HCT116 (cell line): ENCODE data around the gene LHCGR. TPM values are rescaled to one million over a fixed set of nuclear protein-coding genes. Genes with fewer than 3 reads are reported as not detected.

Experiments used
- ATAC-seq: fragments of 200-7000 bp; cut with Tn5 transposase; 2 replicates; pipeline ENCODE4 v1.9.1; 2020; ENCODE audit warnings: mild to moderate bottlenecking, moderate library complexity
- BruUV-seq: library from RNA; stranded (reverse); fragments of 400-500 nt; replicated peaks from 2 replicates; lab custom pipeline; 2021; lab: Mats Ljungman, UMichigan
- CTCF ChIA-PET: fragments of 300-600 bp; sonication (Branson Sonifier 250); formaldehyde crosslinking; loops from one replicate; lab custom pipeline; 2021; ENCODE audit warnings: antibody characterized with exemption; lab: Charles Lee
- POLR2A ChIA-PET: fragments of 300-600, 350-600 bp; sonication (Branson Sonifier 250); formaldehyde crosslinking; loops from one replicate; lab custom pipeline; 2021; ENCODE audit warnings: antibody characterized with exemption; lab: Charles Lee
- RAD21 ChIA-PET, 2 experiments: fragments of 300-600 bp; sonication (Branson Sonifier 250); formaldehyde crosslinking; loops; one replicate each; lab custom pipeline; 2023; ENCODE audit warnings: low total read pairs in 2 of 2; ENCODE audit not compliant: uncharacterized antibody in 2 of 2, unreplicated experiment in 2 of 2, low non-redundant PET in 1 of 2; lab: Charles Lee
- DNase-seq: peaks from one replicate; pipeline ENCODE4 v3.0.0-alpha.2; 2010; ENCODE audit warnings: low read depth, low spot score
- H2AFZ ChIP-seq: fragments of 200-600 bp; shearing (Covaris generic), sonication (generic); 2 replicates; pipeline ENCODE4 v1.6.1; 2017; ENCODE audit warnings: low read depth, mixed run types, mixed read lengths, antibody characterized with exemption, low read length; ENCODE audit not compliant: poor library complexity, severe bottlenecking
- H3K27ac ChIP-seq: 2 replicates; pipeline ENCODE4 v1.5.1; 2012; ENCODE audit warnings: low read depth, low read length
- H3K27me3 ChIP-seq: fragments of 200-600 bp; sonication (generic); 2 replicates; pipeline ENCODE4 v1.6.1; 2016; ENCODE audit warnings: mixed run types, low read length, mixed read lengths; ENCODE audit not compliant: insufficient read depth
- H3K36me3 ChIP-seq, 2 experiments: fragments of 200-500 bp in 1 of 2; fragments of 200-600 bp in 1 of 2; sonication (Bioruptor generic) in 1 of 2; sonication (generic) in 1 of 2; 2 replicates each; pipeline versions ENCODE4 v1.5.1 to v1.6.1; 2014 to 2016; ENCODE audit warnings: low read length in 2 of 2, inconsistent platforms in 1 of 2, mixed read lengths in 1 of 2, mixed run types in 1 of 2; ENCODE audit not compliant: insufficient read depth in 2 of 2, control insufficient read depth in 1 of 2
- H3K4me1 ChIP-seq, 2 experiments: fragments of 200-600 bp in 1 of 2; sonication (generic) in 1 of 2; 2 replicates each; pipeline versions ENCODE4 v1.5.1 to v1.6.1; 2012 to 2017; ENCODE audit warnings: low read length in 2 of 2, inconsistent platforms in 1 of 2, mild to moderate bottlenecking in 1 of 2, mixed read lengths in 1 of 2, mixed run types in 1 of 2, moderate library complexity in 1 of 2; ENCODE audit not compliant: insufficient read depth in 2 of 2, control insufficient read depth in 1 of 2
- H3K4me2 ChIP-seq: fragments of 200-600 bp; sonication (generic); 2 replicates; pipeline ENCODE4 v1.6.1; 2017; ENCODE audit warnings: mixed run types, low read length, mixed read lengths
- H3K4me3 ChIP-seq, 2 experiments: fragments of 200-600 bp in 1 of 2; sonication (generic) in 1 of 2; replicated peaks in 1 of 2; 2 replicates each; pipeline ENCODE4 v1.5.1; 2011 to 2016; ENCODE audit warnings: low read length in 2 of 2, control low read depth in 1 of 2, low read depth in 1 of 2, mild to moderate bottlenecking in 1 of 2, mixed read lengths in 1 of 2, mixed run types in 1 of 2
- H3K79me2 ChIP-seq: fragments of 200-600 bp; sonication (generic); 2 replicates; pipeline ENCODE4 v1.6.1; 2017; ENCODE audit warnings: mild to moderate bottlenecking, mixed run types, low read length, moderate library complexity, mixed read lengths; ENCODE audit not compliant: insufficient read depth
- H3K9ac ChIP-seq: fragments of 200-600 bp; sonication (generic); 2 replicates; pipeline ENCODE4 v1.6.1; 2016; ENCODE audit warnings: low read length, mixed read lengths
- H3K9me2 ChIP-seq: fragments of 200-600 bp; sonication (generic), shearing (Covaris generic); 2 replicates; pipeline ENCODE4 v1.6.1; 2017; ENCODE audit warnings: mixed run types, mild to moderate bottlenecking, moderate library complexity; ENCODE audit not compliant: insufficient read depth
- H3K9me3 ChIP-seq, 2 experiments: fragments of 200-500 bp in 1 of 2; fragments of 200-600 bp in 1 of 2; sonication (Bioruptor generic) in 1 of 2; sonication (generic) in 1 of 2; 2 replicates each; pipeline ENCODE4 v1.6.1; 2014 to 2017; ENCODE audit warnings: low read length in 2 of 2, mixed read lengths in 2 of 2, inconsistent platforms in 1 of 2, low read depth in 1 of 2, mild to moderate bottlenecking in 1 of 2, mixed run types in 1 of 2, moderate library complexity in 1 of 2; ENCODE audit not compliant: control insufficient read depth in 1 of 2, insufficient read depth in 1 of 2
- H4K20me1 ChIP-seq: fragments of 200-600 bp; sonication (generic), shearing (Covaris generic); 2 replicates; pipeline ENCODE4 v1.6.1; 2017; ENCODE audit warnings: mixed run types, mild to moderate bottlenecking, moderate library complexity; ENCODE audit not compliant: insufficient read depth
- CBX3 ChIP-seq: IDR thresholded peaks from 2 replicates; pipeline ENCODE4 v1.6.1; 2012; ENCODE audit warnings: low read depth
- EGR1 ChIP-seq: IDR thresholded peaks from 2 replicates; pipeline ENCODE4 v1.6.1; 2012; ENCODE audit warnings: low read depth
- ELF1 ChIP-seq: IDR thresholded peaks from 2 replicates; pipeline ENCODE4 v1.6.1; 2012; ENCODE audit warnings: low read depth, borderline replicate concordance
- EZH2 ChIP-seq: fragments of 200-600 bp; sonication (generic); IDR thresholded peaks from 2 replicates; pipeline ENCODE4 v1.6.1; 2017; ENCODE audit warnings: antibody characterized with exemption, mixed run types
- EZH2phosphoT487 ChIP-seq: fragments of 200-600 bp; IDR thresholded peaks from 2 replicates; pipeline ENCODE4 v1.6.1; 2018; ENCODE audit warnings: antibody characterized with exemption, borderline replicate concordance
- JUND ChIP-seq: IDR thresholded peaks from 2 replicates; pipeline ENCODE4 v1.6.1; 2012
- POLR2A ChIP-seq: IDR thresholded peaks from 2 replicates; pipeline ENCODE4 v1.7.0; 2011; ENCODE audit warnings: borderline replicate concordance; ENCODE audit not compliant: insufficient read depth, insufficient read length; ENCODE audit errors: extremely low read depth
- POLR2AphosphoS5 ChIP-seq: IDR thresholded peaks from 2 replicates; pipeline ENCODE4 v1.6.1; 2011; ENCODE audit warnings: mild to moderate bottlenecking, low read depth, low read length, moderate library complexity
- RAD21 ChIP-seq: IDR thresholded peaks from 2 replicates; pipeline ENCODE4 v1.6.1; 2012; ENCODE audit warnings: low read depth, mild to moderate bottlenecking
- SIN3A ChIP-seq: IDR thresholded peaks from 2 replicates; pipeline ENCODE4 v1.6.1; 2012; ENCODE audit warnings: low read depth
- SP1 ChIP-seq: IDR thresholded peaks from 2 replicates; pipeline ENCODE4 v1.6.1; 2012; ENCODE audit warnings: low read depth
- SRF ChIP-seq: IDR thresholded peaks from 2 replicates; pipeline ENCODE4 v1.6.1; 2012; ENCODE audit warnings: low read depth
- TCF7L2 ChIP-seq: IDR thresholded peaks from 2 replicates; pipeline ENCODE4 v1.7.0; 2011; ENCODE audit warnings: borderline replicate concordance, inconsistent platforms; ENCODE audit not compliant: insufficient read depth, insufficient read length; ENCODE audit errors: extremely low read depth
- ZFX ChIP-seq: fragments of 450-650 bp; IDR thresholded peaks from 2 replicates; pipeline ENCODE4 v1.6.1; 2017
- ZNF274 ChIP-seq: fragments of 200-500 bp; sonication (Bioruptor generic); IDR thresholded peaks from 2 replicates; pipeline ENCODE4 v1.6.1; 2014; ENCODE audit warnings: mild to moderate bottlenecking, low read depth, low read length, inconsistent platforms
- intact Hi-C: fragments of 100-400 bp; cut with micrococcal nuclease; formaldehyde crosslinking; loops from 2 replicates; pipeline ENCODE4 v1.10.0; 2022
- total RNA-seq: library from RNA; stranded (reverse); gene quantifications from one replicate; pipeline ENCODE4 v1.2.1, GENCODE V29; 2021; ENCODE audit not compliant: unreplicated experiment
- TF ChIP-seq, protein P1 (sequence below): IDR thresholded peaks from 2 replicates; pipeline ENCODE4 v1.6.1; 2012; ENCODE audit warnings: low read depth
- TF ChIP-seq, protein P2 (sequence below): IDR thresholded peaks from 2 replicates; pipeline ENCODE4 v1.6.1; 2012

Gene LHCGR
- total RNA-seq, 1 experiment from 2014 or later: not detected

DNA sequence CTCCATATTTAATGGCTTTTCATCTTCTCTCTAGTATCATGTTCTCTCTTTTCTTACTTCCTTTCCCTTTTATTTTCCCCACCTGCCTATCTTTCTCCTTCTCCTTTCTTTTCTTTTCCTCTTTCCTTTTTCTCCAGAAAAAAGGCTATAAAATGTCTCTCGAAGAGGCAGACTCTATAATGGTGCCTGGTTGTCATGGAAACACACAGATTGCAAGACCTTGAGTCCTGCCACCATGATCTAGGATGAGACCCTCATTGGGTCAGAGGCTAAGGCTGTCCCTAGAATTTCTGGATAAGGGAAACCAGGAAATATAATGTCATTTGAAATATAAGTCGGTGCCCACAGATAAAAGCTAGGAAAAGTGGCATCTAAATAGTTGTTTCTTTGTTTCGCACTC, 36.5 kb upstream of the LHCGR start:
- Histone ChIP-seq H3K9me3 (no peaks in the 10 kb centered on the region), H3K9ac (no peak overlapping the region), H3K9me2 (no peaks in the 10 kb centered on the region), H2AFZ (no peak overlapping the region), H3K27me3 (peaks cover 11% of the 10 kb centered on the region; the same call in 1 of the 2 replicates), H3K27ac (no peak overlapping the region), H3K4me2 (no peak overlapping the region), H4K20me1 (no peaks in the 10 kb centered on the region), H3K4me3 (no peak overlapping the region), H3K4me1 (no peaks in the 10 kb centered on the region), H3K79me2 (no peaks in the 10 kb centered on the region), H3K36me3 (no peaks in the 10 kb centered on the region)
- intact Hi-C loops: no loop called here
- BruUV-seq: no TSS peak
- TF ChIP-seq POLR2AphosphoS5 (no peak), SP1 (no peak), RAD21 (no peak), POLR2A (no peak), EZH2phosphoT487 (no peak), ELF1 (no peak), CBX3 (no peak), ZNF274 (no peak), ZFX (no peak), SRF (no peak), EGR1 (no peak), SIN3A (no peak), JUND (no peak), EZH2 (no peak), TCF7L2 (no peak)
- TF ChIP-seq, protein P1, sequence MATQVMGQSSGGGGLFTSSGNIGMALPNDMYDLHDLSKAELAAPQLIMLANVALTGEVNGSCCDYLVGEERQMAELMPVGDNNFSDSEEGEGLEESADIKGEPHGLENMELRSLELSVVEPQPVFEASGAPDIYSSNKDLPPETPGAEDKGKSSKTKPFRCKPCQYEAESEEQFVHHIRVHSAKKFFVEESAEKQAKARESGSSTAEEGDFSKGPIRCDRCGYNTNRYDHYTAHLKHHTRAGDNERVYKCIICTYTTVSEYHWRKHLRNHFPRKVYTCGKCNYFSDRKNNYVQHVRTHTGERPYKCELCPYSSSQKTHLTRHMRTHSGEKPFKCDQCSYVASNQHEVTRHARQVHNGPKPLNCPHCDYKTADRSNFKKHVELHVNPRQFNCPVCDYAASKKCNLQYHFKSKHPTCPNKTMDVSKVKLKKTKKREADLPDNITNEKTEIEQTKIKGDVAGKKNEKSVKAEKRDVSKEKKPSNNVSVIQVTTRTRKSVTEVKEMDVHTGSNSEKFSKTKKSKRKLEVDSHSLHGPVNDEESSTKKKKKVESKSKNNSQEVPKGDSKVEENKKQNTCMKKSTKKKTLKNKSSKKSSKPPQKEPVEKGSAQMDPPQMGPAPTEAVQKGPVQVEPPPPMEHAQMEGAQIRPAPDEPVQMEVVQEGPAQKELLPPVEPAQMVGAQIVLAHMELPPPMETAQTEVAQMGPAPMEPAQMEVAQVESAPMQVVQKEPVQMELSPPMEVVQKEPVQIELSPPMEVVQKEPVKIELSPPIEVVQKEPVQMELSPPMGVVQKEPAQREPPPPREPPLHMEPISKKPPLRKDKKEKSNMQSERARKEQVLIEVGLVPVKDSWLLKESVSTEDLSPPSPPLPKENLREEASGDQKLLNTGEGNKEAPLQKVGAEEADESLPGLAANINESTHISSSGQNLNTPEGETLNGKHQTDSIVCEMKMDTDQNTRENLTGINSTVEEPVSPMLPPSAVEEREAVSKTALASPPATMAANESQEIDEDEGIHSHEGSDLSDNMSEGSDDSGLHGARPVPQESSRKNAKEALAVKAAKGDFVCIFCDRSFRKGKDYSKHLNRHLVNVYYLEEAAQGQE: no peak
- TF ChIP-seq, protein P2, sequence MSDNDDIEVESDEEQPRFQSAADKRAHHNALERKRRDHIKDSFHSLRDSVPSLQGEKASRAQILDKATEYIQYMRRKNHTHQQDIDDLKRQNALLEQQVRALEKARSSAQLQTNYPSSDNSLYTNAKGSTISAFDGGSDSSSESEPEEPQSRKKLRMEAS: no peak
- no peak for DNase-seq
- CTCF ChIA-PET: no interaction called here
- RAD21 ChIA-PET: no interaction called here
- POLR2A ChIA-PET: no interaction called here
- no peak for ATAC-seq
